Activated CD4-positive, alpha-beta T cell treated with anti-CD3 and anti-CD28 coated beads, Interleukin-10, Interleukin-2, amounts not matched to agents 100 ng/mL and 50 ng/mL, durations not matched to agents 16 hours and 8 hours (primary cell): ENCODE data around the gene CST7.

Source experiments
- DNase-seq: peaks from one replicate; pipeline ENCODE4 v3.0.0-alpha.2; 2020

The CST7 gene

DNA sequence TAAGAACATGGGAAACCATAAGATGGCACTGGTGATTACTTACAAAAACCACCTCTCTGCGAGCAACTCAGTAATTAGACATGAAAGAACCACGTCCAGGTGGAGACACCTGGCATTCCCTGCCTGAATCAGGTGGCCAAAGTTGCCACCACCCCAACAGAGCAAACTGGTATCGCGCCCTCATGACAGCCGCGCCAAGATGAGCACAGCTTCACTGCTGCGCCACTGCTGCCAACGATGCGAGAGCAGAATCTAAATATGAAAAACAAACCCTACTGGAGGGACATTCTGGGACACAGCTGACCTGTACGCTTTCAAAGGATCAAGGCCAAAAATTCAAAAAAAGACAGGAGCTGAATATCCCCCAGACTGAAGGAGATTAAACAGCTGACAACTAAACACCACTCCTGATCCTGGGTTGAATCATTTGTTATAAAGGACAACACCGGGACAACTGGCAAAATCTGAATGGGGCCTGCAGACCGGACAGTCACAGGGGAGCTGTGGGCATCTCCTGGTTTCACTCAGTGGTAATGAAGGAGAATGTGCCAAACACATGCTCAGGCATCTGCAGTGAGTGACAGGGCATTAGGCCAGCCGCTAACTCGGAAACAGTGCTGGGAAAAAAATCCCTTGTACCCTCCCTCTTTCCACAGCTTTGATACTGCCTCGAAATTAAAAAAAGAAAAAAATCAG is 17.4 kb downstream of the CST7 start:
- DNase-seq: no peak

GRCh38 chr20:24968278-24968800 is 19.3 kb downstream of the CST7 start:
- DNase-seq: no peak

- no peak for DNase-seq
Observed at GRCh38 chr20:24969186-24970029, 20.3 kb downstream of the CST7 start.

GRCh38 chr20:24970030-24970553 is 21.0 kb downstream of the CST7 start:
- DNase-seq: no peak

DNA sequence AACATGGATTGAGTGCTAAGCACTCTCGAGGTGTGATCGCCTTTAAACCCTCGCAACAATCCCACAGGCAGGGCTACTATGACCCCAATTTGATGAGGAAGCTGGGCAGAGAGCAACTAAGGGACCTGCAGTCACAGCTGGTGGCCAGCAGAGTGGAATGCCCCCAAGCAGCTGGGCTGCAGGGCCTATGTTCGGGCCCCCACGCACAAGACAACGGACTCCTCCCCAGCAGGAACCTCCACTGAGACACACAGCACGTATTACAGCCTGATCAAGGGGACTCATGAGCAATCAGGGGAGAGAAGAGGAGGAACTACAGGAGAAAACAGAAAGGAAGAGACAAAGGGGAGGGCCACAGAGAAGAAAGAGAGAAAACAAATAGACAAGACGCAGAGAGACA is 21.7 kb downstream of the CST7 start:
- DNase-seq: no peak

- no peak for DNase-seq
Observed at GRCh38 chr20:24971376-24972101, 22.5 kb downstream of the CST7 start.

GRCh38 chr20:24972341-24972740 is 23.3 kb downstream of the CST7 start:
- no peak for DNase-seq

- no peak for DNase-seq
Observed at GRCh38 chr20:24977336-24977735, 28.3 kb downstream of the CST7 start.

DNA sequence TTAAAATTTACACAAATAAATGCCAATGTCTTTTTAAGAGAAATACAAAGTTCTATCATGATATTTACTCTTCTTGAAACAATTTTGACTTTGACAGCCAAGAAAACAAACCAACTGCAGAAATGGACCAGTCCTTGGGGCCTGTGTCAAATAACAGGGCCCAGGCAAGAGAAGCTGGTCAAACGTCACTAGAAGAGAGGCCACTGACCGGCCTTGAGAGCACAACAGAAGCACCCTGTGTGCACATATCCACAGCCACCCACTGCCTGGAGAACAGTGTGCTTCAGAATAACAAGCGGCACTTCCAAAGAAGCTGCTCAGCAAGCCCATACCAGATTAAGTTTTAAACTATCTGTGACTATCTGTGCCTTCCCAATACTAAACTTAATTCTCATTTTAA is 28.7 kb downstream of the CST7 start:
- DNase-seq: no peak

- DNase-seq: no peak
Observed at GRCh38 chr20:24978513-24978912, 29.4 kb downstream of the CST7 start.

GRCh38 chr20:24979036-24979960 is 30.2 kb downstream of the CST7 start:
- no peak for DNase-seq

GRCh38 chr20:24980291-24981053 is 31.4 kb downstream of the CST7 start:
- DNase-seq: no peak

DNA sequence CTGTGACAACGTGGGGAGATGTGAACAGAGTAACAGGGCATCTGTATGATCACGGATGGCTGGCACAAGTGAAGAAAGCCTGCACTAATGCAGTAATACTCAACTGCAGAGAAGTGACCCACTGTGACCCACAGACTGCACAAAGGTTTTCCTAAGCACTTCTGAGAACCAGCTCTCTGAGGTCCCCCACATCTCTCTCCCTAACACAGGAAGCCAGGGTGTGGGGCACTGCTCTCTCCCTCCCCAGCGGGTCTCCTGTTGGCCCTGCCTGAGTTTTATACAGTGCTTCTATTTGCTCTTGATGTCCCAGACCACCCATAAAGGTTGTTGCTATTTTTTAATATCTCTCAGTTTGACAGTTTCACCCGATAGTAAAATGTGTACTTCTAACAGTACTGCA is 32.2 kb downstream of the CST7 start:
- no peak for DNase-seq

DNA sequence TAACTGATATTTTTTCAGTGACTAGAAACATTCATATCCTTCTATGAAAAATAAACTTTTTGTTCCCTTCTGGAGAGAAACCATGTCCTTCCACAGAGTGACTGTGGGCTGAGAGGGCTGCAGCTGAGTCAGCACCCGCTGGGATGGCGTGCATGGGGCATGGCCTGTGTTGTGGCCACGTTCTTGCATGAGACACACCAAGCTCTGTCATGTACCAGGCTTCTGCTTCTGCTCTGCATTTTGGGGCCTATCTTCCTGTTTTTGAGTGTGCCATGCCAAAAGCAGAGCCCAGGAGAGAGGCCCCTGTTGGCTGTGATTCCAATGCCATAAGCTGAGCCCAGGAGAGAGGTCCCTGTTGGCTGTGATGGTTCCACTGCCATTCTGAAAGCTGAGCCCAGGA is 32.7 kb downstream of the CST7 start:
- DNase-seq: no peak

GRCh38 chr20:24983896-24984295 is 34.8 kb downstream of the CST7 start:
- DNase-seq: no peak

- DNase-seq: no peak
Observed at GRCh38 chr20:24984961-24985640, 36.0 kb downstream of the CST7 start.

- DNase-seq: no peak
Observed at GRCh38 chr20:24985802-24986201, 36.7 kb downstream of the CST7 start.

GRCh38 chr20:24986436-24987015 is 37.5 kb downstream of the CST7 start:
- DNase-seq: no peak

DNA sequence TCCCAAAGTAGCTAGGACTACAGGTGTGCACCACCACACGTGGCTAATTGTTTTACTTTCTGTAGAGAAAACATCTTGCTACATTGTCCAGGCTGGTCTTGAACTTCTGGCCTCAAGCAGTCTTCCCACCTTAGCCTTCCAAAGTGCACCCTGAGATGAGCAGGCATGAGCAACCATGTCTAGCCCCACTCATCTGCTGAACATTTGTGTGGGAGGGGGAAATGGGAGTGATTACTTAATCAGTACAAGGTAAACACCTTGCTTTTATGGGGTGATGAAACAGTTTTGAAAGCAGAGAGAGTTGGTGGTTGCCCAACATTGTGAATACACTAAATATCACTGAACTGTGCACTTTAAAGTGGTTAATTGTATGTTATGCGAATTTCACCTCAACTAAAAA is 38.2 kb downstream of the CST7 start:
- no peak for DNase-seq
